HCEC 1CT (cell line): Measurements from ENCODE around the gene L3MBTL2.

Experiments
- DNase-seq: peaks from one replicate; pipeline ENCODE4 v3.0.0-alpha.2; 2017

Gene L3MBTL2

GRCh38 chr22:41215926-41216325 is 10.8 kb downstream of the L3MBTL2 start:
- no peak for DNase-seq

GRCh38 chr22:41216984-41217383 is 11.9 kb downstream of the L3MBTL2 start:
- DNase-seq: no peak

- DNase-seq: peak; percentile 72
Measured at GRCh38 chr22:41217553-41218157, 12.5 kb downstream of the L3MBTL2 start.

GRCh38 chr22:41222846-41223507 is 17.9 kb downstream of the L3MBTL2 start:
- no peak for DNase-seq

GRCh38 chr22:41223535-41223934 is 18.4 kb downstream of the L3MBTL2 start:
- no peak for DNase-seq

GRCh38 chr22:41226723-41227655 is 21.9 kb downstream of the L3MBTL2 start:
- no peak for DNase-seq

- DNase-seq: no peak
Measured at GRCh38 chr22:41229215-41229614, 24.1 kb downstream of the L3MBTL2 start.

GRCh38 chr22:41229730-41230400 is 24.8 kb downstream of the L3MBTL2 start:
- no peak for DNase-seq

- DNase-seq: no peak
Measured at GRCh38 chr22:41230401-41230785, 25.3 kb downstream of the L3MBTL2 start.

- DNase-seq: no peak
Measured at GRCh38 chr22:41231369-41231768, 26.3 kb downstream of the L3MBTL2 start.

- no peak for DNase-seq
Measured at GRCh38 chr22:41234815-41235695, 29.9 kb downstream of the L3MBTL2 start.

- no peak for DNase-seq
Measured at GRCh38 chr22:41237036-41237706, 32.1 kb downstream of the L3MBTL2 start.

GRCh38 chr22:41237707-41238569 is 32.8 kb downstream of the L3MBTL2 start:
- no peak for DNase-seq

GRCh38 chr22:41238570-41239442 is 33.7 kb downstream of the L3MBTL2 start:
- DNase-seq: no peak

- no peak for DNase-seq
Measured at GRCh38 chr22:41239443-41240128, 34.5 kb downstream of the L3MBTL2 start.

- DNase-seq: no peak
Measured at GRCh38 chr22:41240377-41241132, 35.4 kb downstream of the L3MBTL2 start, which contains the start of gene CHADL. Gene CHADL, minus strand, starts transcription at chr22:41240931. Its CDS starts 50 bp downstream, at chr22:41240881.

GRCh38 chr22:41241133-41241676 is 36.1 kb downstream of the L3MBTL2 start:
- DNase-seq: no peak
